ENCODE results near the gene TJP1. TPM values are rescaled to one million over a fixed set of nuclear protein-coding genes. Genes with fewer than 3 reads are reported as not detected.

Gene TJP1
- total RNA-seq, 4 donors from 2014 or later = 45.4 to 112 (median 88.3) TPM

DNA sequence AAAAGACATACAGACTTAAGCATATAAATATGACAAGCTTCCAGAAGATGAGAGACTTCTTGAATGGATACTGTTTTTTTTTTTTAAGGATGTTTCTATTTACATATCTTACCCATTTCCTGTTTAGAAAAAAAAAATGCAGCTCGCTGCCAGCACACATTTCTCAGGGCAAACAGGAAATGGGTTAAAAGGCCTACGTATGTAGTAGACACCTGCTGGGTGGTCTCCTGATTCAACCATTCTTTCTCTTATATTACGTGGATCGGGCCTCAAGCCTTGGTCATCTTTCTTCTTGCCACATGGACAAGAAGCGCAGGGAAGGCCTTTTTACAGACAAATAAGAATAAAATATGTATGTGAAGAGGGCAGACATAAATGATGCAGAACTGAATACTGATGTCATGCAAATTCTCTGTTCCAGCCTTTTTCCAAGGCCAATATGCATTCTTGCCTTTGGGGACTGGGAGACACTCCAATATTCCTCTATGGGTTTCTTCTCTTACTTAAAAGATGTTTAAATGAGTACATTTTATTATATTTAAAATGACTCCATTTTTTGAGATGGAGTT lies 35.0 kb upstream of the TJP1 start:
- DNase-seq = no peak
- Histone ChIP-seq H3K27me3 (no peaks in the 10 kb centered on the region), H3K9me3 (no peaks in the 10 kb centered on the region), H3K4me3 (no peak overlapping the region), H3K4me1 (no peaks in the 10 kb centered on the region), H3K27ac (no peak overlapping the region), H3K36me3 (no peaks in the 10 kb centered on the region)
- no peak for TF ChIP-seq POLR2A (IDR thresholded peaks at IDR 0.05)
- no peak for TF ChIP-seq CTCF (IDR thresholded peaks at IDR 0.05)

GRCh38 chr15:29854413-29854812 lies 32.1 kb upstream of the TJP1 start:
- TF ChIP-seq CTCF (IDR thresholded peaks at IDR 0.05) = no peak
- no peak for TF ChIP-seq POLR2A (IDR thresholded peaks at IDR 0.05)
- Histone ChIP-seq H3K4me3 (no peak overlapping the region), H3K9me3 (no peaks in the 10 kb centered on the region), H3K27me3 (no peaks in the 10 kb centered on the region), H3K4me1 (no peaks in the 10 kb centered on the region), H3K36me3 (no peaks in the 10 kb centered on the region), H3K27ac (no peak overlapping the region)
- DNase-seq = no peak

GRCh38 chr15:29853211-29853987 lies 31.1 kb upstream of the TJP1 start:
- no peaks in the 10 kb centered on the region for H3K4me1 ChIP-seq
- no peaks in the 10 kb centered on the region for H3K36me3 ChIP-seq
- H3K9me3 ChIP-seq = no peaks in the 10 kb centered on the region
- TF ChIP-seq POLR2A (IDR thresholded peaks at IDR 0.05) (no peak), CTCF (IDR thresholded peaks at IDR 0.05) (no peak)
- H3K27me3 ChIP-seq = no peaks in the 10 kb centered on the region
- no peak for DNase-seq
- H3K27ac ChIP-seq = no peak overlapping the region
- no peak overlapping the region for H3K4me3 ChIP-seq

GRCh38 chr15:29852201-29852600 lies 29.9 kb upstream of the TJP1 start:
- no peak for TF ChIP-seq POLR2A (IDR thresholded peaks at IDR 0.05)
- no peak for TF ChIP-seq CTCF (IDR thresholded peaks at IDR 0.05)
- Histone ChIP-seq H3K36me3 (no peaks in the 10 kb centered on the region), H3K27ac (no peak overlapping the region), H3K9me3 (no peaks in the 10 kb centered on the region), H3K4me3 (no peak overlapping the region), H3K27me3 (no peaks in the 10 kb centered on the region), H3K4me1 (no peaks in the 10 kb centered on the region)
- DNase-seq = no peak

DNA sequence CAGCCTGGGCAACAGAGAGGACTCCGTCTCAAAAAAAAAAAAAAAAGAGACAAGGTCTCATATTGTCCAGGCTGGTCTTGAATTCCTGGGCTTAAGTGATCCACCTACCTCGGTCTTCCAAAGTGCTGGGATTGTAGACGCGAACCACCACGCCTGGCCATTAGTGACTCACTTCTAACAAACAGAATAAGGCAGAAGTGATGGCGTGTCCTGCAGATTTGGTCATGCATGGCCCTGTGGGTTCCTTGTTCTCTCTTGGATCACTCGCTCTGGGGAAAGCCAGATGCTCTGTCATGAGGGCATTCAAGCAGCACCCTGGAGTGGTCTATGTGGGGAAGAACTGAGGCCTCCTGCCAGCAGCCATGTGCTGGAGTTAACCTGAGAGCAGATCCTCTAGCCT lies 27.4 kb upstream of the TJP1 start:
- DNase-seq = no peak
- Histone ChIP-seq H3K27ac (no peak overlapping the region), H3K36me3 (no peaks in the 10 kb centered on the region), H3K4me3 (no peak overlapping the region), H3K9me3 (no peaks in the 10 kb centered on the region), H3K4me1 (no peaks in the 10 kb centered on the region), H3K27me3 (no peaks in the 10 kb centered on the region)
- TF ChIP-seq CTCF (IDR thresholded peaks at IDR 0.05) (no peak), POLR2A (IDR thresholded peaks at IDR 0.05) (no peak)
